ENCODE data around the gene FBL.

The FBL gene

GRCh38 chr19:39832341-39833083 is 13.7 kb downstream of the FBL start:
- H3K36me3 ChIP-seq (ENCODE audit: insufficient read depth) = peaks cover 5% of the 10 kb centered on the region; the same call in 1 of the 2 replicates
- peak overlapping the region; percentile 78 for H3K9ac ChIP-seq
- no peaks in the 10 kb centered on the region for H4K20me1 ChIP-seq (ENCODE audit: insufficient read depth)
- peak overlapping the region; percentile 98 for H3K4me2 ChIP-seq
- no peak for TF ChIP-seq CTCF (conservative IDR thresholded peaks at IDR 0.05; ENCODE audit: low read depth, low read length)
- peak overlapping the region; percentile 85 for H3K27ac ChIP-seq
- no peak overlapping the region for H2AFZ ChIP-seq (ENCODE audit: low read depth)
- H3K4me3 ChIP-seq (IDR thresholded peaks at IDR 0.05; ENCODE audit: insufficient read depth, low read depth, low read length) = no peak overlapping the region
- H3K79me2 ChIP-seq (ENCODE audit: insufficient read depth, low read depth) = no peaks in the 10 kb centered on the region
- no peaks in the 10 kb centered on the region for H3K27me3 ChIP-seq (ENCODE audit: insufficient read depth, low read depth)
- peaks cover 22% of the 10 kb centered on the region for H3K4me1 ChIP-seq (ENCODE audit: low read depth, poor library complexity, severe bottlenecking)

DNA sequence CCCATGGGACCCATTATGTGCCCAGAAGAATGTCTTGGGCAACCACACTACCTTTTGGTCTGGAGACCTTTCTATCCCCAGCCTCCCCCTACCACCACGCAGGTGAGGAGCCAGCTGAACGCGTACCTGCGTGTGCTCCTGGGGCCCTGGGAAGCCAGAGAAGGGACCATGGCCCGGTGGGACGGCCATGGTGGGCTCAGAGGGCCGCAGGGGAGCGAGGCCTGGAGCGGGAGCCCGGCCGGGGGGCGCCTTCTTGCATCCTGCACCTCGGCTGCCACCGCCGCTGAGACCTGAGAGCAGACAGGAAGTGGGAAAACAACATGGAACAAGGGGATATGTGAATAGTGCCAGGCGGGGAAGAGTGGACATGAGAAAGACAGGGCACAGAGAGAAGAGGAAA is 14.5 kb downstream of the FBL start:
- H3K36me3 ChIP-seq (ENCODE audit: insufficient read depth) = peaks cover under 1% of the 10 kb centered on the region; the same call in 1 of the 2 replicates
- no peaks in the 10 kb centered on the region for H3K27me3 ChIP-seq (ENCODE audit: insufficient read depth, low read depth)
- no peaks in the 10 kb centered on the region for H4K20me1 ChIP-seq (ENCODE audit: insufficient read depth)
- no peak overlapping the region for H3K27ac ChIP-seq
- H3K4me3 ChIP-seq (IDR thresholded peaks at IDR 0.05; ENCODE audit: insufficient read depth, low read depth, low read length) = no peak overlapping the region
- no peak for TF ChIP-seq CTCF (conservative IDR thresholded peaks at IDR 0.05; ENCODE audit: low read depth, low read length)
- peaks cover 22% of the 10 kb centered on the region for H3K4me1 ChIP-seq (ENCODE audit: low read depth, poor library complexity, severe bottlenecking)
- no peak overlapping the region for H3K4me2 ChIP-seq
- H2AFZ ChIP-seq (ENCODE audit: low read depth) = no peak overlapping the region
- H3K9ac ChIP-seq = no peak overlapping the region
- H3K79me2 ChIP-seq (ENCODE audit: insufficient read depth, low read depth) = no peaks in the 10 kb centered on the region

DNA sequence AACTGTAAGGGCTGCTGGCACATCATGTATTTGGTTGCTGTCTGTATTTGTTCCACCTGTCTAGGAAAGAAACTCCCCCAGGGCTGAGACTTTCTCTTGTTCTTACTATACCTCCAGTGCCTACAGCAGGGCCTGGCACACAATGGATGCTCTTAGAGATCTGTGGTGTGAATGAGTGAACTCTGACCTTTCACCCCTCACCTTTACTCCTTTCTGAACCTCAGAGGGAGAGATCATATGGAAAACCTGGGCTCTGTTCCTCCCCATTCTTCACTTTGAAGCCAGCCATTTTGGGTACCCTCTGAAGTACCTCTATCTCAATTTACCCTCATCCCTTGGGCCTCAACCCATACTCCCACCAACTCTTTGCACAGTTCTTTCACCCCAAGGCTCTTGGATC is 15.3 kb downstream of the FBL start:
- Histone ChIP-seq H3K4me3 (IDR thresholded peaks at IDR 0.05; ENCODE audit: insufficient read depth, low read depth, low read length) (no peak overlapping the region), H3K27ac (no peak overlapping the region), H3K79me2 (ENCODE audit: insufficient read depth, low read depth) (no peaks in the 10 kb centered on the region), H3K36me3 (ENCODE audit: insufficient read depth) (no peaks in the 10 kb centered on the region), H2AFZ (ENCODE audit: low read depth) (no peak overlapping the region), H3K27me3 (ENCODE audit: insufficient read depth, low read depth) (no peaks in the 10 kb centered on the region), H3K4me2 (no peak overlapping the region), H3K4me1 (ENCODE audit: low read depth, poor library complexity, severe bottlenecking) (peaks cover 22% of the 10 kb centered on the region), H3K9ac (no peak overlapping the region), H4K20me1 (ENCODE audit: insufficient read depth) (no peaks in the 10 kb centered on the region)
- no peak for TF ChIP-seq CTCF (conservative IDR thresholded peaks at IDR 0.05; ENCODE audit: low read depth, low read length)

GRCh38 chr19:39830406-39830805 is 15.8 kb downstream of the FBL start:
- no peak for TF ChIP-seq CTCF (conservative IDR thresholded peaks at IDR 0.05; ENCODE audit: low read depth, low read length)
- Histone ChIP-seq H3K27me3 (ENCODE audit: insufficient read depth, low read depth) (no peaks in the 10 kb centered on the region), H3K36me3 (ENCODE audit: insufficient read depth) (no peaks in the 10 kb centered on the region), H3K4me3 (IDR thresholded peaks at IDR 0.05; ENCODE audit: insufficient read depth, low read depth, low read length) (no peak overlapping the region), H2AFZ (ENCODE audit: low read depth) (no peak overlapping the region), H3K4me1 (ENCODE audit: low read depth, poor library complexity, severe bottlenecking) (peaks cover 22% of the 10 kb centered on the region), H3K9ac (no peak overlapping the region), H3K4me2 (no peak overlapping the region), H4K20me1 (ENCODE audit: insufficient read depth) (no peaks in the 10 kb centered on the region), H3K27ac (no peak overlapping the region), H3K79me2 (ENCODE audit: insufficient read depth, low read depth) (no peaks in the 10 kb centered on the region)
